ENCODE results near the gene GSTM3.
"Not testable (repeated sequence)": the region's sequence is repeated elsewhere in the genome, so short reads cannot be mapped to it uniquely, and the experiment has no call there.

GSTM3 gene

DNA sequence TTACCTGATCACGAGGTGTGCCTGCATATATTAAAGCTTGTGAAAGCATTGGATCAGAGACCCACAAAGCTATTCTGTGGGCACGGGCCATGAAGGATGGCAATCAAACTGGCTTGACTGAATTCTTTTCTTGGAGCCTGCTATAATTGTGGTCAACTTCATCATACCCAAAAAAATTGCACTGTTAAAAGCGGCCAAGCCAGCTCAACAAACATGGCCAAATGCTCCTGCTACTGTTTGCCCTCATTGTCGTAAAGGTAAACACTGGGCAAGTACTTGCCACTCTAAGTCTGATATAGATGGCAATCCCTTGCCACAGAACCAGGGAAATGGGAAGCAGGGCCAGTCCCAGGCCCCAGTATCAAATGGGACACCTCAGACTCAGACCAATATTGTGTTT is 35.4 kb downstream of the GSTM3 start:
- peaks cover 0 to 9% (median 0%) of the 10 kb centered on the region in 5 donors for H3K9me3 ChIP-seq (ENCODE audit: control insufficient read depth in 5 of 5, low read length in 5 of 5)
- no peaks in the 10 kb centered on the region for H3K27me3 ChIP-seq (ENCODE audit: control insufficient read depth in 5 of 5, insufficient read depth in 4 of 5, low read length in 5 of 5)
- H3K4me3 ChIP-seq (ENCODE audit: low read depth in 1 of 5, low read length in 5 of 5) = no peak overlapping the region
- H3K27ac ChIP-seq (ENCODE audit: low read depth, low read length) = no peak overlapping the region
- no peak overlapping the region for H3K9ac ChIP-seq (ENCODE audit: low read length in 5 of 5)
- H3K36me3 ChIP-seq (ENCODE audit: control insufficient read depth in 5 of 5, insufficient read depth in 5 of 5, low read length in 5 of 5) = no peaks in the 10 kb centered on the region
- no peaks in the 10 kb centered on the region for H3K4me1 ChIP-seq (ENCODE audit: control insufficient read depth in 5 of 5, insufficient read depth in 5 of 5, low read length in 5 of 5)

DNA sequence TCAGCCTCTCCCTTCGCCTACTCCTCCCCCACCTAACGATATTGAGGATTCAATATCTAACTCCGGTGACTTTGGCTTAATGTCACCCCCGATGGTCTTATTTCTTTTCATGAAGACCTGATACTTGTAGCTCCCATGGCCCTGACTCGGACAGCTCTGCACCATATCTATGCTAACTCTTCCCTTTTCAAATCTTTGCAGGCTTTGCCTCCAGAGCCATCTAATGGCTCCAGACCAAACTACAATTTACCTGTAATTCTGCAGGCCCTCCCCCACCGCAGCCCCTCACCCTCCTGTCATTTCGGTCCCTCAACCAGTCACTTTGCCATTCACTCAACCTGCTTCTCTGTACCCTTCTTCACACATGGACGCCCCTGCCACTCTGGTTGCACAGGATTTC is 36.7 kb downstream of the GSTM3 start:
- no peak overlapping the region for H3K4me3 ChIP-seq (ENCODE audit: low read depth in 1 of 5, low read length in 5 of 5)
- H3K36me3 ChIP-seq (ENCODE audit: control insufficient read depth in 5 of 5, insufficient read depth in 5 of 5, low read length in 5 of 5) = no peaks in the 10 kb centered on the region

DNA sequence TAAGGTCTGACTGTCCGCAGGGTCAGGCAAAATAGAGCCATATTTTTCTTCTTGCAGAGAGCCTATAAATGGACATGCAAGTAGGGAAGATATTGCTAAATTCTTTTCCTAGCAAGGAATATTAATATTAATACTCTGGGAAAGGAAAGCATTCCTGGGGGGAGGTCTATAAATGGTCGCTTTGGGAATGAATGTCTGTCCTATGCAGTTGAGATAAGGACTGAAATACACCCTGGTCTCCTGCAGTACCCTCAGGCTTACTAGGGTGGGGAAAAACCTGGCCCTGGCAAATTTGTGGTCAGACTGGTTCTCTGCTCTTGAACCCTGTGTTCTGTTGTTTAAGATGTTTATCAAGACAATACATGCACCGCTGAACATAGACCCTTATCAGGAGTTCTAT is 37.9 kb downstream of the GSTM3 start:
- H3K27me3 ChIP-seq (ENCODE audit: control insufficient read depth in 5 of 5, insufficient read depth in 4 of 5, low read length in 5 of 5); H3K36me3 ChIP-seq (ENCODE audit: control insufficient read depth in 5 of 5, insufficient read depth in 5 of 5, low read length in 5 of 5); H3K4me1 ChIP-seq (ENCODE audit: control insufficient read depth in 5 of 5, insufficient read depth in 5 of 5, low read length in 5 of 5); H3K4me3 ChIP-seq (ENCODE audit: low read depth in 1 of 5, low read length in 5 of 5); H3K9ac ChIP-seq (ENCODE audit: low read length in 5 of 5); H3K9me3 ChIP-seq (ENCODE audit: control insufficient read depth in 5 of 5, low read length in 5 of 5); H3K27ac ChIP-seq (ENCODE audit: low read depth, low read length): not testable (repeated sequence)

More for the DNA sequence above, 36.7 kb downstream of the GSTM3 start:
- Histone ChIP-seq H3K4me1 (ENCODE audit: control insufficient read depth in 5 of 5, insufficient read depth in 5 of 5, low read length in 5 of 5) (no peaks in the 10 kb centered on the region), H3K9ac (ENCODE audit: low read length in 5 of 5) (no peak overlapping the region), H3K27me3 (ENCODE audit: control insufficient read depth in 5 of 5, insufficient read depth in 4 of 5, low read length in 5 of 5) (no peaks in the 10 kb centered on the region), H3K9me3 (ENCODE audit: control insufficient read depth in 5 of 5, low read length in 5 of 5) (peaks cover 0 to 7% (median 0%) of the 10 kb centered on the region in 5 donors), H3K27ac (ENCODE audit: low read depth, low read length) (no peak overlapping the region)

DNA sequence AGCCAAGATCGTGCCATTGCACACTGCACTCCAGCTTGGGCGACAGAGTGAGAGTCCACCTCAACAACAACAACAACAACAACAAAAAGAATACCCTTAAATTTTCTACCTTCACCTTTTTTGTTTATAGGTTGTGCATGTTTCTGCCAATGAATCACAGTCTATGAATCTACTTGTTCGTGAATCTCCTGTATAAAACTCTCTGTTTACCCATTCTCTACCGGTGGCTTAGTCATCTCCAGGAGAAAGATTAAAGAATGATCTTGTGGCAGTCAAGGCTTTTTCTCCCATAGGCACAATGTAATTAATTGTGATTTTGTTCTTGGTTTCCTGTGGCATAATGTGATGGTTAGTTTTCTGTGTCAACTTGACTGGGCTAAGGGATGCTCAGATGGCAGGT is 43.0 kb downstream of the GSTM3 start:
- not testable (repeated sequence) for H3K4me1 ChIP-seq (ENCODE audit: control insufficient read depth in 5 of 5, insufficient read depth in 5 of 5, low read length in 5 of 5); H3K27ac ChIP-seq (ENCODE audit: low read depth, low read length); H3K27me3 ChIP-seq (ENCODE audit: control insufficient read depth in 5 of 5, insufficient read depth in 4 of 5, low read length in 5 of 5); H3K4me3 ChIP-seq (ENCODE audit: low read depth in 1 of 5, low read length in 5 of 5); H3K36me3 ChIP-seq (ENCODE audit: control insufficient read depth in 5 of 5, insufficient read depth in 5 of 5, low read length in 5 of 5); H3K9me3 ChIP-seq (ENCODE audit: control insufficient read depth in 5 of 5, low read length in 5 of 5); H3K9ac ChIP-seq (ENCODE audit: low read length in 5 of 5)

DNA sequence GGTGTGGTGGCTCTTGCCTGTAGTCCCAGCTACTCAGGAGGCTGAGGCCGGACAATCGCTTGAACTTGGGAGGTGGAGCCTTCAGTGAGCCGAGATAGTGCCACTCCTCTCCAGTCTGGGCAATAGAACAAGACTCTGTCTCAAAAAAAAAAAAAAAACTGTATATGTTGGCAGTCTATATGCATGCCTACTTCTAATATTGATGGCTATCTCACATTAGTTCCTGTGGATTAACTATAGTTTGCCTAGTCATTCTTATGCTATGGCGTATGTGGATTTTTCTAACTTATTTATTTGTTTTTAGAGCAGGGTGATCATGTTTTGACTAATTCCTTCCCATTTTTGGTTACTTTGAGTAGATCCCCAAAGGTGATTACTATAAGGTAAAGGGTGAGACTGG is 43.8 kb downstream of the GSTM3 start:
- Histone ChIP-seq H3K27me3 (ENCODE audit: control insufficient read depth in 5 of 5, insufficient read depth in 4 of 5, low read length in 5 of 5) (no peaks in the 10 kb centered on the region), H3K9ac (ENCODE audit: low read length in 5 of 5) (no peak overlapping the region), H3K9me3 (ENCODE audit: control insufficient read depth in 5 of 5, low read length in 5 of 5) (no peaks in the 10 kb centered on the region), H3K4me3 (ENCODE audit: low read depth in 1 of 5, low read length in 5 of 5) (no peak overlapping the region), H3K4me1 (ENCODE audit: control insufficient read depth in 5 of 5, insufficient read depth in 5 of 5, low read length in 5 of 5) (no peaks in the 10 kb centered on the region), H3K36me3 (ENCODE audit: control insufficient read depth in 5 of 5, insufficient read depth in 5 of 5, low read length in 5 of 5) (no peaks in the 10 kb centered on the region), H3K27ac (ENCODE audit: low read depth, low read length) (no peak overlapping the region)

DNA sequence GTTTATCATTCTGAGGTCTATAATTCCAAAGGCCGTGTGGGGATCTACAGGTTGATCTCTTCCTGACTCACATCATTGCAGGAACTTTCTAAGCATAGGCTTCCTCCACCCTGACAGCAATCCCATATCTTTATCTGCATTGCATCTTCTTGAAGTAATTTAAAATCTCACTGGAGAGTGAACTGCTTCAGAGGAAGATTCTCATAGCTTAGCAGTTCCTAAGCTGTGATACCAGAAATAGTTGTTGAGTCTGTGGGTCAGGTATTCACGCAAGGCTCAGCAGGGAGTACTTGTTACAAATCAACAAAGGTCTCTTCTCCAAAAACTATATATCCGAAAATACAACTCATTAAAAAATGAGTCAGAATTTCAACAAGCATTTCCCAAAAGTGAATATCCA is 45.7 kb downstream of the GSTM3 start:
- not testable (repeated sequence) for H3K9me3 ChIP-seq (ENCODE audit: control insufficient read depth in 5 of 5, low read length in 5 of 5); H3K36me3 ChIP-seq (ENCODE audit: control insufficient read depth in 5 of 5, insufficient read depth in 5 of 5, low read length in 5 of 5); H3K4me1 ChIP-seq (ENCODE audit: control insufficient read depth in 5 of 5, insufficient read depth in 5 of 5, low read length in 5 of 5); H3K27ac ChIP-seq (ENCODE audit: low read depth, low read length); H3K9ac ChIP-seq (ENCODE audit: low read length in 5 of 5); H3K27me3 ChIP-seq (ENCODE audit: control insufficient read depth in 5 of 5, insufficient read depth in 4 of 5, low read length in 5 of 5); H3K4me3 ChIP-seq (ENCODE audit: low read depth in 1 of 5, low read length in 5 of 5)

DNA sequence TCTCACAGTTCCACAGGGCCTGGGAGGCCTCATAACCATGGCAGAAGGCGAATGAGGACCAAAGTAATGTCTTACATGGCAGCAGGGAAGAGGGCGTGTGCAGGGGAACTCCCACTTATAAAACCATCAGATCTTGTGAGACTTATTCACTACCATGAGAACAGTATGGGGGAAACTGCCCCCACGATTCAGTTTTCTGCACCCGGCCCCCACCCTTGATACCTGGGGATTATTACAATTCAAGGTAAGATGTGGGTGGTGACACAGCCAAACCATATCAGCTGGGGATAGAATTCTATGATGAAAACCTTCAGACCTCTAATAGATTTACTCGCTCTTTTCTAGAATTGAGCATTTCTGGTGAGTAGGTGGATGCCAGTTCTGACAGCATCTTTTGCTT is 46.4 kb downstream of the GSTM3 start:
- H3K9me3 ChIP-seq (ENCODE audit: control insufficient read depth in 5 of 5, low read length in 5 of 5); H3K4me1 ChIP-seq (ENCODE audit: control insufficient read depth in 5 of 5, insufficient read depth in 5 of 5, low read length in 5 of 5); H3K4me3 ChIP-seq (ENCODE audit: low read depth in 1 of 5, low read length in 5 of 5); H3K9ac ChIP-seq (ENCODE audit: low read length in 5 of 5); H3K27me3 ChIP-seq (ENCODE audit: control insufficient read depth in 5 of 5, insufficient read depth in 4 of 5, low read length in 5 of 5); H3K36me3 ChIP-seq (ENCODE audit: control insufficient read depth in 5 of 5, insufficient read depth in 5 of 5, low read length in 5 of 5); H3K27ac ChIP-seq (ENCODE audit: low read depth, low read length): not testable (repeated sequence)

DNA sequence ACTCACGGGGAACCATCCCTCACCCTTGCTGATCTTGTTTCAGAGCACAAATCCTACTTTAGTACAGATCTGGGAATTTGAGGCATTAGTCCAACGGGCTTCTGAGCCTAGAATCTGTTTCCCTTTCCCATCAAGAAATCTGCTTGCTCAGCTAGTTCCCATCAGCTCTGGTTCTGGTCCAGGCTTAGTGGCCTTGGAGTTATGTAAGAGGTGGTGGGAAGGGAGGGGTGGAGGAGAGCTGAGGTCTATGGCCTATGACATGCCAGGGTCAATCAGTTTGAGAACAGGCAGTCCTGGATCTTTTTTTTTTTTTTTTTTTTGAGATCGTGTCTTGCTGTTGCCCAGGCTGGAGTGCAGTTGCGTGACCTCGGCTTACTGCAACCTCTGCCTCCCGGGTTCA is 49.1 kb downstream of the GSTM3 start:
- no peak overlapping the region for H3K27ac ChIP-seq (ENCODE audit: low read depth, low read length)
- no peak overlapping the region for H3K9ac ChIP-seq (ENCODE audit: low read length in 5 of 5)

DNA sequence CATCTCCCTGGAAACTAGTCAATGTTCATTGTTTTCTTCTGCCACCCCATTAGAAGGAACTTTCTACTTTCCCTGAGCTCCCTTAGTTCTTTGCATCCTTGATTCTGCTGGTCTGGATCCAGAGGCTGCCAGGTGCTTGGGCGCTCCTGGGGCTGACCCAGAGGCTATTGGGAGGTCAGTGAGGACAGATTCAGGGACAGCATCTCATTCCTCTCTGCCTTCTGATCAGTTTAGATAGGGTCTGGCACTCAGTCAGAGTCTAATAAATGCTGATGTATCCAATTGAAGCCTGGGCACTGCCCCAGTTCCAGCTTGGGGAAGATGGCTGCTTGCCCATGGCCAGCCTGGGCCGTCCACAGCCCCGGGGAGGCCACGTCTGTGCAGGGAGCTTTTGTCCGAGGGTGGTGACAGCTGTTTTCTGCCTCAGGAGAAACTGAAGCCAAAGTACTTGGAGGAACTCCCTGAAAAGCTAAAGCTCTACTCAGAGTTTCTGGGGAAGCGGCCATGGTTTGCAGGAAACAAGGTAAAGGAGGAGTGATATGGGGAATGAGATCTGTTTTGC is 50.9 kb downstream of the GSTM3 start:
- H3K9ac ChIP-seq (ENCODE audit: low read length in 5 of 5) = no peak overlapping the region
- peaks cover 0 to 22% (median 0%) of the 10 kb centered on the region in 5 donors for H3K4me1 ChIP-seq (ENCODE audit: control insufficient read depth in 5 of 5, insufficient read depth in 5 of 5, low read length in 5 of 5)
- H3K9me3 ChIP-seq (ENCODE audit: control insufficient read depth in 5 of 5, low read length in 5 of 5) = no peaks in the 10 kb centered on the region
- H3K27ac ChIP-seq (ENCODE audit: low read depth, low read length) = no peak overlapping the region
- H3K36me3 ChIP-seq (ENCODE audit: control insufficient read depth in 5 of 5, insufficient read depth in 5 of 5, low read length in 5 of 5) = no peaks in the 10 kb centered on the region
- H3K4me3 ChIP-seq (ENCODE audit: low read depth in 1 of 5, low read length in 5 of 5) = no peak overlapping the region
- H3K27me3 ChIP-seq (ENCODE audit: control insufficient read depth in 5 of 5, insufficient read depth in 4 of 5, low read length in 5 of 5) = no peaks in the 10 kb centered on the region

More for the DNA sequence above, 49.1 kb downstream of the GSTM3 start:
- Histone ChIP-seq H3K27me3 (ENCODE audit: control insufficient read depth in 5 of 5, insufficient read depth in 4 of 5, low read length in 5 of 5) (no peaks in the 10 kb centered on the region), H3K36me3 (ENCODE audit: control insufficient read depth in 5 of 5, insufficient read depth in 5 of 5, low read length in 5 of 5) (no peaks in the 10 kb centered on the region), H3K4me3 (ENCODE audit: low read depth in 1 of 5, low read length in 5 of 5) (no peak overlapping the region), H3K9me3 (ENCODE audit: control insufficient read depth in 5 of 5, low read length in 5 of 5) (no peaks in the 10 kb centered on the region), H3K4me1 (ENCODE audit: control insufficient read depth in 5 of 5, insufficient read depth in 5 of 5, low read length in 5 of 5) (peaks cover 0 to 22% (median 0%) of the 10 kb centered on the region in 5 donors)

DNA sequence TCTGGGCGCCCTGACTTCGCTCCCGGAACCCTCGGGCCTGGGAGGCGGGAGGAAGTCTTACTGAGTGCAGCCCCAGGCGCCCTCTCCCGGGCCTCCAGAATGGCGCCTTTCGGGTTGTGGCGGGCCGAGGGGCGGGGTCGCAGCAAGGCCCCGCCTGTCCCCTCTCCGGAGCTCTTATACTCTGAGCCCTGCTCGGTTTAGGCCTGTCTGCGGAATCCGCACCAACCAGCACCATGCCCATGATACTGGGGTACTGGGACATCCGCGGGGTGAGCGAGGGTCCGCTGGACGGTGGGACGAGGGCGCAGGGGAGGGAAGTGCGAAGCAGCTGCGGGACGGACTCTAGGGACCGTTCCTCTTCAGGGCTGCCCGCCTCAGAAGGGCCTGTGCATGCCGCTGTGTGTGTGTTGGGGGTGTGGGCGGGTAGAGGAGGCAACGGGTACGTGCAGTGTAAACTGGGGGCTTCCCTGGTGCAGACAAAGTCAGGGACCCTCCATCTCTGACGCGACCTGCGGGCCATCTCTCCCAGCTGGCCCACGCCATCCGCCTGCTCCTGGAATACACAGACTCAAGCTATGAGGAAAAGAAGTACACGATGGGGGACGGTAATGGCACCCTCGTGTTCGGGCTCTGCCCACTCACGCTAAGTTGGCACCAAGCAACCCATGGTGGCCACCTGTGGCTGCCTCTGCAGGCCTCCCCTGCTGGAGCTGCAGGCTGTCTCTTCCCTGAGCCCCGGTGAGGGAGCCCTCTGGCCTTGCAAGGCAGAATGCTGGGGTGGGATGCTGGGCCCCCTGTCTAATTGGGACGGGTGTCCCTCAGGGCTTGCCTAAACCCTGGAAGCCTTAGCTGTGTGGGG is 53.0 kb downstream of the GSTM3 start, which contains the start of gene GSTM1:
GSTM1 (plus strand) TSS at position 177 of the 859 bp plus-strand sequence; CDS start at position 234, 57 bp downstream.
- Histone ChIP-seq H3K9ac (ENCODE audit: low read length in 5 of 5) (peak within 1 kb of the TSS in 2 of 5 donors; percentile 48 to 58), H3K27ac (ENCODE audit: low read depth, low read length) (peak within 1 kb of the TSS; percentile 41), H3K36me3 (ENCODE audit: control insufficient read depth in 5 of 5, insufficient read depth in 5 of 5, low read length in 5 of 5) (no peaks in the 10 kb centered on the region), H3K9me3 (ENCODE audit: control insufficient read depth in 5 of 5, low read length in 5 of 5) (no peaks in the 10 kb centered on the region), H3K4me3 (ENCODE audit: low read depth in 1 of 5, low read length in 5 of 5) (peak within 1 kb of the TSS in 2 of 5 donors; percentile 72 to 76), H3K4me1 (ENCODE audit: control insufficient read depth in 5 of 5, insufficient read depth in 5 of 5, low read length in 5 of 5) (peaks cover 0 to 22% (median 0%) of the 10 kb centered on the region in 5 donors), H3K27me3 (ENCODE audit: control insufficient read depth in 5 of 5, insufficient read depth in 4 of 5, low read length in 5 of 5) (no peaks in the 10 kb centered on the region)

All from subcutaneous abdominal adipose tissue (tissue), 5 donors.